Measurements from ENCODE around the gene RAB35. TPM values are rescaled to one million over a fixed set of nuclear protein-coding genes. Genes with fewer than 3 reads are reported as not detected.

The RAB35 gene
- total and polyA plus RNA-seq, 2 experiments from 2014 or later, result 9.9 to 16.9 TPM

GRCh38 chr12:120067901-120068300 is 48.7 kb downstream of the RAB35 start:
- H3K4me3 ChIP-seq, result no peak overlapping the region
- H3K27ac Mint-ChIP-seq, result no peak overlapping the region
- no peaks in the 10 kb centered on the region for H3K4me1 ChIP-seq (ENCODE audit: insufficient read depth)
- H3K4me1 Mint-ChIP-seq, result peaks cover 9% of the 10 kb centered on the region
- no peaks in the 10 kb centered on the region for H3K36me3 ChIP-seq (ENCODE audit: insufficient read depth)
- no peak for DNase-seq (ENCODE audit: low spot score)
- H2AFZ ChIP-seq, result no peak overlapping the region
- H3K27me3 Mint-ChIP-seq (ENCODE audit: insufficient read depth, low read depth, poor library complexity), result peaks cover 6% of the 10 kb centered on the region
- TF ChIP-seq ZNF114 (CRISPR knock-in tag; IDR thresholded peaks at IDR 0.05), result no peak
- TF ChIP-seq EZH2phosphoT487 (IDR thresholded peaks at IDR 0.05; ENCODE audit: unreplicated experiment), result no peak
- no peak for TF ChIP-seq CREB1 (CRISPR knock-in tag; IDR thresholded peaks at IDR 0.05; ENCODE audit: low read depth)
- TF ChIP-seq ETS1 (IDR thresholded peaks at IDR 0.05), result no peak
- no peak for TF ChIP-seq ZNF331 (CRISPR knock-in tag; IDR thresholded peaks at IDR 0.05; ENCODE audit: low read depth)
- no peak for TF ChIP-seq EZH2 (IDR thresholded peaks at IDR 0.05; ENCODE audit: low read depth, unreplicated experiment)
- no peak for TF ChIP-seq STAT1 (IDR thresholded peaks at IDR 0.05; ENCODE audit: unreplicated experiment)
- no peak for TF ChIP-seq CTCF (conservative IDR thresholded peaks at IDR 0.05; ENCODE audit: low read depth in 2 of 2)
- no peak for TF ChIP-seq ZNF462 (CRISPR knock-in tag; IDR thresholded peaks at IDR 0.05)
- TF ChIP-seq JUNB (IDR thresholded peaks at IDR 0.05; ENCODE audit: unreplicated experiment), result no peak
- TF ChIP-seq POLR2AphosphoS5 (IDR thresholded peaks at IDR 0.05; ENCODE audit: low read depth), result no peak
- TF ChIP-seq NANOG (IDR thresholded peaks at IDR 0.05; ENCODE audit: borderline replicate concordance), result no peak
- TF ChIP-seq REST (IDR thresholded peaks at IDR 0.05; ENCODE audit: unreplicated experiment), result no peak
- no peaks in the 10 kb centered on the region for H3K27me3 ChIP-seq (ENCODE audit: insufficient read depth)
- no peaks in the 10 kb centered on the region for H3F3A ChIP-seq (replicated peaks; ENCODE audit: low read depth)
- H3K79me2 ChIP-seq (replicated peaks; ENCODE audit: insufficient read depth), result no peaks in the 10 kb centered on the region
- H3K36me3 Mint-ChIP-seq (ENCODE audit: low read depth), result 0 out of 3 replicates have a peak, but pooled peaks cover 2% of the 10 kb centered on the region
- H3K4me2 ChIP-seq, result no peak overlapping the region
- no peak overlapping the region; the same call in 1 of the 2 replicates for H3K27ac ChIP-seq (ENCODE audit: low read depth)
- no peaks in the 10 kb centered on the region for H3K9me2 ChIP-seq (ENCODE audit: insufficient read depth)
- H3K4me3 Mint-ChIP-seq, result no peak overlapping the region
- no peaks in the 10 kb centered on the region for H3K9me3 Mint-ChIP-seq
- peak; percentile 45 for ATAC-seq
- no peaks in the 10 kb centered on the region for H4K20me1 ChIP-seq (replicated peaks; ENCODE audit: insufficient read depth)

All from GM23338 (cell line).